SK-N-SH (cell line): ENCODE results near the gene MYH11.

ENCODE experiments used
- EZH2phosphoT487 ChIP-seq: fragments of 200-600 bp; sonication (generic); IDR thresholded peaks from 2 replicates; pipeline ENCODE4 v1.6.1; 2017; ENCODE audit warnings: low read depth, mixed run types, mild to moderate bottlenecking, antibody characterized with exemption, moderate library complexity, borderline replicate concordance
- MEF2A ChIP-seq: IDR thresholded peaks from 2 replicates; pipeline ENCODE4 v1.4.0; 2012; ENCODE audit warnings: low read depth, borderline replicate concordance
- MXI1 ChIP-seq: IDR thresholded peaks from 2 replicates; pipeline ENCODE4 v1.6.1; 2012; ENCODE audit warnings: mild to moderate bottlenecking, low read depth, low read length, improper control_type of control experiment
- POLR2AphosphoS5 ChIP-seq: IDR thresholded peaks from 2 replicates; pipeline ENCODE4 v1.6.1; 2012; ENCODE audit warnings: low read depth, low read length
- TAF1 ChIP-seq: IDR thresholded peaks from 2 replicates; pipeline ENCODE4 v1.6.1; 2012; ENCODE audit warnings: low read depth, mild to moderate bottlenecking, low read length, moderate library complexity, borderline replicate concordance
- TEAD4 ChIP-seq: IDR thresholded peaks from 2 replicates; pipeline ENCODE4 v1.4.0; 2012; ENCODE audit warnings: mild to moderate bottlenecking, borderline replicate concordance; ENCODE audit not compliant: insufficient read depth
- YY1 ChIP-seq: IDR thresholded peaks from 2 replicates; pipeline ENCODE4 v1.4.0; 2012; ENCODE audit warnings: low read depth, mild to moderate bottlenecking
- TF ChIP-seq, protein P1 (sequence below): IDR thresholded peaks from 2 replicates; pipeline ENCODE4 v1.4.0; 2012; ENCODE audit warnings: low read depth
- TF ChIP-seq, protein P2 (sequence below): IDR thresholded peaks from 2 replicates; pipeline ENCODE4 v1.4.0; 2012; ENCODE audit warnings: low read depth, borderline replicate concordance
- TF ChIP-seq, protein P3 (sequence below): fragments of 200-600 bp; sonication (generic); IDR thresholded peaks from 2 replicates; pipeline ENCODE4 v1.6.1; 2017; ENCODE audit warnings: antibody characterized with exemption, mild to moderate bottlenecking, moderate library complexity
- TF ChIP-seq, protein P4 (sequence below): IDR thresholded peaks from 2 replicates; pipeline ENCODE4 v1.6.1; 2012; ENCODE audit warnings: mild to moderate bottlenecking, low read depth, low read length, moderate library complexity
- TF ChIP-seq, protein P5 (sequence below): fragments of 150-350 bp; IDR thresholded peaks from 2 replicates; pipeline ENCODE4 v1.6.1; 2017; ENCODE audit warnings: antibody characterized with exemption, low read length, low read depth, borderline replicate concordance

DNA sequence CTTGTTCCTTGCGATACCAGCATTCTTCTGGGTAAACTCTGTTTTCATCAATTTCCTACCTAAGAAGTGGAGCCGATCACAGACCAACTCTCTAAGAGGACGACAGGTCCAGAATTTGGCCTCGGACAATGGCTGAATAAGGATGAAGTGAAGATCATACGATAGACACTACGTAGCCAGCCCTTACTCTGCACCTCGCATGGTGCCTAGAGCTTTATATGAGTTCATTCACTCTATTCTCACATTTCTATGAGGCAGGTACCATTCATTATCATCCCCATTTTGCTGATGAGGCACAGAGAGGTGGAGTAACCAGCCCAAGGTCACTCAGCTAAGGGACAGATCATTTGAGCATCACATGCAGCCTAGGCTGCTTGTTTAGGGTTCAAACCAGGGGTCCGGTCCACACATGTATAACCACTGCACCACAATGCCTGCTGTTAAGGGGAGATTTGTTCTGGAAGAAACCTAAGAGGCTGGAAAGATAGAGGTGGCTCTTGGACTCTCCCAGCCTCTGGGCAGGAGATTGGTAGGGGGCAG lies 78.6 kb downstream of the MYH11 start:
- TF ChIP-seq, protein P1, sequence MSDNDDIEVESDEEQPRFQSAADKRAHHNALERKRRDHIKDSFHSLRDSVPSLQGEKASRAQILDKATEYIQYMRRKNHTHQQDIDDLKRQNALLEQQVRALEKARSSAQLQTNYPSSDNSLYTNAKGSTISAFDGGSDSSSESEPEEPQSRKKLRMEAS: no peak
- TF ChIP-seq, protein P2, sequence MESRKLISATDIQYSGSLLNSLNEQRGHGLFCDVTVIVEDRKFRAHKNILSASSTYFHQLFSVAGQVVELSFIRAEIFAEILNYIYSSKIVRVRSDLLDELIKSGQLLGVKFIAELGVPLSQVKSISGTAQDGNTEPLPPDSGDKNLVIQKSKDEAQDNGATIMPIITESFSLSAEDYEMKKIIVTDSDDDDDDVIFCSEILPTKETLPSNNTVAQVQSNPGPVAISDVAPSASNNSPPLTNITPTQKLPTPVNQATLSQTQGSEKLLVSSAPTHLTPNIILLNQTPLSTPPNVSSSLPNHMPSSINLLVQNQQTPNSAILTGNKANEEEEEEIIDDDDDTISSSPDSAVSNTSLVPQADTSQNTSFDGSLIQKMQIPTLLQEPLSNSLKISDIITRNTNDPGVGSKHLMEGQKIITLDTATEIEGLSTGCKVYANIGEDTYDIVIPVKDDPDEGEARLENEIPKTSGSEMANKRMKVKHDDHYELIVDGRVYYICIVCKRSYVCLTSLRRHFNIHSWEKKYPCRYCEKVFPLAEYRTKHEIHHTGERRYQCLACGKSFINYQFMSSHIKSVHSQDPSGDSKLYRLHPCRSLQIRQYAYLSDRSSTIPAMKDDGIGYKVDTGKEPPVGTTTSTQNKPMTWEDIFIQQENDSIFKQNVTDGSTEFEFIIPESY: no peak
- TF ChIP-seq, protein P3, sequence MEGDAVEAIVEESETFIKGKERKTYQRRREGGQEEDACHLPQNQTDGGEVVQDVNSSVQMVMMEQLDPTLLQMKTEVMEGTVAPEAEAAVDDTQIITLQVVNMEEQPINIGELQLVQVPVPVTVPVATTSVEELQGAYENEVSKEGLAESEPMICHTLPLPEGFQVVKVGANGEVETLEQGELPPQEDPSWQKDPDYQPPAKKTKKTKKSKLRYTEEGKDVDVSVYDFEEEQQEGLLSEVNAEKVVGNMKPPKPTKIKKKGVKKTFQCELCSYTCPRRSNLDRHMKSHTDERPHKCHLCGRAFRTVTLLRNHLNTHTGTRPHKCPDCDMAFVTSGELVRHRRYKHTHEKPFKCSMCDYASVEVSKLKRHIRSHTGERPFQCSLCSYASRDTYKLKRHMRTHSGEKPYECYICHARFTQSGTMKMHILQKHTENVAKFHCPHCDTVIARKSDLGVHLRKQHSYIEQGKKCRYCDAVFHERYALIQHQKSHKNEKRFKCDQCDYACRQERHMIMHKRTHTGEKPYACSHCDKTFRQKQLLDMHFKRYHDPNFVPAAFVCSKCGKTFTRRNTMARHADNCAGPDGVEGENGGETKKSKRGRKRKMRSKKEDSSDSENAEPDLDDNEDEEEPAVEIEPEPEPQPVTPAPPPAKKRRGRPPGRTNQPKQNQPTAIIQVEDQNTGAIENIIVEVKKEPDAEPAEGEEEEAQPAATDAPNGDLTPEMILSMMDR: no peak
- TF ChIP-seq, protein P4, sequence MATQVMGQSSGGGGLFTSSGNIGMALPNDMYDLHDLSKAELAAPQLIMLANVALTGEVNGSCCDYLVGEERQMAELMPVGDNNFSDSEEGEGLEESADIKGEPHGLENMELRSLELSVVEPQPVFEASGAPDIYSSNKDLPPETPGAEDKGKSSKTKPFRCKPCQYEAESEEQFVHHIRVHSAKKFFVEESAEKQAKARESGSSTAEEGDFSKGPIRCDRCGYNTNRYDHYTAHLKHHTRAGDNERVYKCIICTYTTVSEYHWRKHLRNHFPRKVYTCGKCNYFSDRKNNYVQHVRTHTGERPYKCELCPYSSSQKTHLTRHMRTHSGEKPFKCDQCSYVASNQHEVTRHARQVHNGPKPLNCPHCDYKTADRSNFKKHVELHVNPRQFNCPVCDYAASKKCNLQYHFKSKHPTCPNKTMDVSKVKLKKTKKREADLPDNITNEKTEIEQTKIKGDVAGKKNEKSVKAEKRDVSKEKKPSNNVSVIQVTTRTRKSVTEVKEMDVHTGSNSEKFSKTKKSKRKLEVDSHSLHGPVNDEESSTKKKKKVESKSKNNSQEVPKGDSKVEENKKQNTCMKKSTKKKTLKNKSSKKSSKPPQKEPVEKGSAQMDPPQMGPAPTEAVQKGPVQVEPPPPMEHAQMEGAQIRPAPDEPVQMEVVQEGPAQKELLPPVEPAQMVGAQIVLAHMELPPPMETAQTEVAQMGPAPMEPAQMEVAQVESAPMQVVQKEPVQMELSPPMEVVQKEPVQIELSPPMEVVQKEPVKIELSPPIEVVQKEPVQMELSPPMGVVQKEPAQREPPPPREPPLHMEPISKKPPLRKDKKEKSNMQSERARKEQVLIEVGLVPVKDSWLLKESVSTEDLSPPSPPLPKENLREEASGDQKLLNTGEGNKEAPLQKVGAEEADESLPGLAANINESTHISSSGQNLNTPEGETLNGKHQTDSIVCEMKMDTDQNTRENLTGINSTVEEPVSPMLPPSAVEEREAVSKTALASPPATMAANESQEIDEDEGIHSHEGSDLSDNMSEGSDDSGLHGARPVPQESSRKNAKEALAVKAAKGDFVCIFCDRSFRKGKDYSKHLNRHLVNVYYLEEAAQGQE: no peak
- TF ChIP-seq MEF2A: no peak
- no peak for TF ChIP-seq TAF1
- no peak for TF ChIP-seq EZH2phosphoT487
- no peak for TF ChIP-seq MXI1
- no peak for TF ChIP-seq YY1
- no peak for TF ChIP-seq TEAD4
- TF ChIP-seq, protein P5, sequence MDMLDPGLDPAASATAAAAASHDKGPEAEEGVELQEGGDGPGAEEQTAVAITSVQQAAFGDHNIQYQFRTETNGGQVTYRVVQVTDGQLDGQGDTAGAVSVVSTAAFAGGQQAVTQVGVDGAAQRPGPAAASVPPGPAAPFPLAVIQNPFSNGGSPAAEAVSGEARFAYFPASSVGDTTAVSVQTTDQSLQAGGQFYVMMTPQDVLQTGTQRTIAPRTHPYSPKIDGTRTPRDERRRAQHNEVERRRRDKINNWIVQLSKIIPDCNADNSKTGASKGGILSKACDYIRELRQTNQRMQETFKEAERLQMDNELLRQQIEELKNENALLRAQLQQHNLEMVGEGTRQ: no peak
- TF ChIP-seq POLR2AphosphoS5: no peak
